DOHH2 (cell line): Measurements from ENCODE around the gene ANAPC16.

Experiments used
- CTCF ChIP-seq: fragments of 200-600 bp; sonication (generic); IDR thresholded peaks from one replicate; pipeline ENCODE4 v1.5.1; 2014; ENCODE audit warnings: antibody characterized with exemption, mild to moderate bottlenecking, low read depth, low read length; ENCODE audit not compliant: poor library complexity, severe bottlenecking
- EZH2phosphoT487 ChIP-seq: fragments of 200-600 bp; sonication (generic); IDR thresholded peaks from 2 replicates; pipeline ENCODE4 v1.6.1; 2017; ENCODE audit warnings: borderline replicate concordance, mild to moderate bottlenecking, antibody characterized with exemption, low read length, moderate library complexity, mixed read lengths

GRCh38 chr10:72177454-72177853, 38.4 kb upstream of the ANAPC16 start:
- TF ChIP-seq CTCF: no peak
- TF ChIP-seq EZH2phosphoT487: no peak
